G401 (cell line): ENCODE data around the gene STARD8. TPM values are rescaled to one million over a fixed set of nuclear protein-coding genes. Genes with fewer than 3 reads are reported as not detected.
A peak's percentile ranks its signal among the peaks of the same experiment; 100 is the strongest.
"Not testable (repeated sequence)": the region's sequence is repeated elsewhere in the genome, so short reads cannot be mapped to it uniquely, and the experiment has no call there.

Experiments
- DNase-seq: peaks from one replicate; pipeline ENCODE4 v3.0.0-alpha.2; 2015; ENCODE audit warnings: low spot score
- in situ Hi-C: cut with HindIII; loops from 2 replicates; pipeline ENCODE4 v1.10.0; 2016; ENCODE audit warnings: low sequenced_read_pairs, mixed read lengths
- total RNA-seq: library from RNA; depleted of rRNA; stranded (reverse); fragments of >200 nt; shearing (Covaris generic); gene quantifications from 2 replicates; pipeline ENCODE4 v1.2.3, GENCODE V29; 2014; rRNA removed

Gene STARD8, protein sequence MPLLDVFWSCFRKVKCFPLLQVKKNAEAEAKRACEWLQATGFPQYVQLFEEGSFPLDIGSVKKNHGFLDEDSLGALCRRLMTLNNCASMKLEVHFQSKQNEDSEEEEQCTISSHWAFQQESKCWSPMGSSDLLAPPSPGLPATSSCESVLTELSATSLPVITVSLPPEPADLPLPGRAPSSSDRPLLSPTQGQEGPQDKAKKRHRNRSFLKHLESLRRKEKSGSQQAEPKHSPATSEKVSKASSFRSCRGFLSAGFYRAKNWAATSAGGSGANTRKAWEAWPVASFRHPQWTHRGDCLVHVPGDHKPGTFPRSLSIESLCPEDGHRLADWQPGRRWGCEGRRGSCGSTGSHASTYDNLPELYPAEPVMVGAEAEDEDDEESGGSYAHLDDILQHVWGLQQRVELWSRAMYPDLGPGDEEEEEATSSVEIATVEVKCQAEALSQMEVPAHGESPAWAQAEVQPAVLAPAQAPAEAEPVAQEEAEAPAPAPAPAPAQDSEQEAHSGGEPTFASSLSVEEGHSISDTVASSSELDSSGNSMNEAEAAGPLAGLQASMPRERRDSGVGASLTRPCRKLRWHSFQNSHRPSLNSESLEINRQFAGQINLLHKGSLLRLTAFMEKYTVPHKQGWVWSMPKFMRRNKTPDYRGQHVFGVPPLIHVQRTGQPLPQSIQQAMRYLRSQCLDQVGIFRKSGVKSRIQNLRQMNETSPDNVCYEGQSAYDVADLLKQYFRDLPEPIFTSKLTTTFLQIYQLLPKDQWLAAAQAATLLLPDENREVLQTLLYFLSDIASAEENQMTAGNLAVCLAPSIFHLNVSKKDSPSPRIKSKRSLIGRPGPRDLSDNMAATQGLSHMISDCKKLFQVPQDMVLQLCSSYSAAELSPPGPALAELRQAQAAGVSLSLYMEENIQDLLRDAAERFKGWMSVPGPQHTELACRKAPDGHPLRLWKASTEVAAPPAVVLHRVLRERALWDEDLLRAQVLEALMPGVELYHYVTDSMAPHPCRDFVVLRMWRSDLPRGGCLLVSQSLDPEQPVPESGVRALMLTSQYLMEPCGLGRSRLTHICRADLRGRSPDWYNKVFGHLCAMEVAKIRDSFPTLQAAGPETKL
- total RNA-seq = 0.31 and 0.98 TPM in 2 replicates

GRCh38 chrX:68647156-68647957 is at the start of gene STARD8:
Gene STARD8 (plus strand): TSS chrX:68647666. CDS start chrX:68647883, 217 bp downstream.
- peak; percentile 2 for DNase-seq
- in situ Hi-C loops = no loop called here

DNA sequence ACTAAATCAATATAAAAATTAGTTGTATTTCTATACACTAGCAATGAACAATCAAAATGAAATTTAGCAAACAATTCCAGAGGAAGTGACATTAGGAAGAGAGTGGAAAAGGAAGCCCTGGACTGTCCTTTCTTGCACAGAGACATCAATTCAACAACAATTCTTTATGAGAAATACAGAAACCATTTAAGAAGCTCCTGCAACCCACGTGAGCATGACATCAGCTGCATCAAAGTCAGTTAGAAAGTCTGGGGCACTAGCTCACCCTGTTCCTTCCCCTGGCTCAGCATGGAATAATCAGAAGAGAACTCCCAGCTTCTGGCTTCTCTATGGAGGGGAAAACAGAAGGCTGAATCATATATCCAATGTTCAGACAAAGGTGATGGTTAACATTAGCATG is 48.6 kb upstream of the STARD8 start:
- in situ Hi-C loops = no loop called here
- DNase-seq = no peak

DNA sequence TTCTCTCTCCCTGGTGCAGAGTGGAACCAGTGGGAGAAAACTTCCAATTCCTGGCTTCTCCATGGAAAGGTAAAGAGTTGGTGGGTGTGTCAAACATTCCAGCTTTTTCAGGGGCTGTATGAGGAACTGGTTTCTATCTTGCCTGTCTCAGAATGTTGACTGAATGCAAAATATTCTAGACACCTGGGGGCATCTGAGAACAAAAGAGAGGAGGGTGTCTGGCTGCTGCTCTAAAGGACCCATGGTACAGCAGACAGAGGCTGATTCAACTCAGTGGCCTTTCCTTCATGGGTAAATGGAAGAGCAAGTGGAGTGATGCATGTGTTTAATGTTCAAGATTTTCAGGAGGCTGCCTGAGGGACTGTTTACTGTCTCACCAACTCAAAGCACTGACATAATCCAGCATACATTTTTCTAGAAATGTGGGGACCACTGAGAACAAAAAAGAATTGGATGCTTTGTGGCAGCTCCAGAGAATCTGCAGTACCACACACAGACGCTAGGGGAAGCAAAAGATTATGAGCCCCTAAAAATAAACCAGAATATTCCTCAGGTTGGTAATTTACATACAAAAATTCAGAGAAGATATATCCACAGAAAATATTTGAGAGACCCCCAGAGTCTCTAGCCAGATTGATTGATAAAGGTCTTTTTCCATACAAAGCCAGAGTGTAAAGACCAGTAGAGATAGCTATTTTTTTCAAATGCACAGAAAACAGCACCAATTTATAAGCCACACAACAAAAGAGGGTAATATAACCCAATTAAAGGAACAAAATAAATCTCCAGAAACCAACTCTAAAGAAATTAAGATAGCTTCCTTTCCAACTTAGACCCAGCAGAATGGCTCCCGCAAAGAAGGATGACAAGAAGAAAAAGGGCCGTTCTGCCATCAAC is 48.0 kb upstream of the STARD8 start:
- no peak for DNase-seq
- in situ Hi-C loops = no loop called here

GRCh38 chrX:68604216-68604615 is 43.2 kb upstream of the STARD8 start:
- in situ Hi-C loops, DNase-seq: not testable (repeated sequence)

DNA sequence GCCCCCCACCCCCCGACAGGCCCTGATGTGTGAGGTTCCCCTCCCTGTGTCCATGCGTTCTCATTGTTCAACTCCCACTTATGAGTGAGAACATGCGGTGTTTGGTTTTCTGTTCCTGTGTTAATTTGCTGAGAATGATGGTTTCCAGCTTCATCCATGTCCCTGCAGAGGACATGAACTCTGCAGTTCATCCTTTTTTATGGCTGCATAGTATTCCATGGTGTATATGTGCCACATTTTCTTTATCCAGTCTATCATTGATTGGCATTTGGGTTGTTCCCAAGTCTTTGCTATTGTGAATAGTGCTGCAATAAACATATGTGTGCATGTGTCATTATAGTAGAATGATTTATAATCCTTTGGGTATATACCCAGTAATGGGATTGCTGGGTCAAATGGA is 32.7 kb upstream of the STARD8 start:
- in situ Hi-C loops = not testable (repeated sequence)

GRCh38 chrX:68627986-68628385 is 19.5 kb upstream of the STARD8 start:
- no peak for DNase-seq
- in situ Hi-C loops = no loop called here

More for the DNA sequence above, 32.7 kb upstream of the STARD8 start:
- DNase-seq = not testable (repeated sequence)

GRCh38 chrX:68629936-68630335 is 17.5 kb upstream of the STARD8 start:
- in situ Hi-C loops, DNase-seq: not testable (repeated sequence)

DNA sequence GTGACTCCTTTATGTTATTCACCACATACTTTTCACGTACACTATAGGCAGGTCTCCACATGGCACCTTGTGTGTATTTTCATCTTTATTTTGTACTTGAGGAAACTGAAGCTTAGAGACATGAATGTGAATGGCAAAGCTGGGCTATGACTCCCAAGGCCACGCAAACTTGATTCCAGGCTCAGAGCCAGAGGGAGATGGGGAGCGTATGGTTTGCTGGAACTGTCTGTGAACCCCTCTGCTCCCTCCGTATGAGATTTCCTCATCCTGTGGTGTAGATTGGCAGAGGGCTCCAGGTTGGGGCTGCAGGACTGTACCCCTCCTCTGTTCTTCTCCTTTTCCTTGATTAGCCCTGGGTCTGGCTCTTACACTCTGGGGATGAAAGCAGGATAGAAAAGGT is 16.1 kb upstream of the STARD8 start:
- no peak for DNase-seq
- in situ Hi-C loops = no loop called here

GRCh38 chrX:68632491-68632890 is 15.0 kb upstream of the STARD8 start:
- DNase-seq = no peak
- in situ Hi-C loops = no loop called here

DNA sequence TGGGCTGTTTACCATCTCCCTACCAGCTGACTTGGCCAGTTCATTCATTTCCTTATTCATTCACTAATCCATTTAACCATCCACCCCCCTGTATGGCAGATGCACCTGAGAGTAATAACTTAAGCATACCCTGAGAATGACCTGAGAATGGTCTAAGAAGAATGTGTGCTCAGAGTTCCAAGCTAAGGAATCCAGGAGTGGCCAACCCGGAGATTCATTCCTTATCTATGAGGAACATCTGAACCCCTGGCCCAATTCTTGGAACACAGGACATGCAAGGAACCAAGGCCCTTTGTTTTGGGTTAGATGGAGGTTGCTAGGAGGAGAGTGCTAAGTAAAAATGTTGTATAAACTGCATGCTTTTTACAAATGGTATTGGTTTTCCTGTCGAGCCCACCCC is 13.5 kb upstream of the STARD8 start:
- DNase-seq = no peak
- in situ Hi-C loops = no loop called here

GRCh38 chrX:68634649-68635227 is 12.7 kb upstream of the STARD8 start:
- DNase-seq = no peak
- in situ Hi-C loops = no loop called here

GRCh38 chrX:68640661-68641060 is 6.8 kb upstream of the STARD8 start:
- no peak for DNase-seq
- in situ Hi-C loops = no loop called here

DNA sequence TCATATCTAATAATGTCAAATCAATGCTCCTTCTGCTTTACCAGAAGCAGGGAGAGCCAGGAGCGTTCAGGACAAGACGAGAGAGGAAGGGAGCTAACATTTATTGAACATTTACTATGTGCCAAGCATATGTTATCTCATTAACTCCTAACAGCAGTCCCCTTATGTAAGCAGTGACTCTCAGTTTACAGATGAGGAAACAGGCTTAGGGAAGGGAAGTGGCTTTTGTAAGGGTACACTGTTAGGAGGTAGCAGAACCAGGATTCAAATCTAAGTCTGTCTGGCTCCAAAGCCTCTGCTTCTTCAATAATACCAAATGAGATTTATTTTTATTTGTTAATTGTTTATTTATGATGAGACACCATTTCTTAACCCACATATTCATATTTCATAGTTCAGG is 2.6 kb upstream of the STARD8 start:
- in situ Hi-C loops = no loop called here
- no peak for DNase-seq

DNA sequence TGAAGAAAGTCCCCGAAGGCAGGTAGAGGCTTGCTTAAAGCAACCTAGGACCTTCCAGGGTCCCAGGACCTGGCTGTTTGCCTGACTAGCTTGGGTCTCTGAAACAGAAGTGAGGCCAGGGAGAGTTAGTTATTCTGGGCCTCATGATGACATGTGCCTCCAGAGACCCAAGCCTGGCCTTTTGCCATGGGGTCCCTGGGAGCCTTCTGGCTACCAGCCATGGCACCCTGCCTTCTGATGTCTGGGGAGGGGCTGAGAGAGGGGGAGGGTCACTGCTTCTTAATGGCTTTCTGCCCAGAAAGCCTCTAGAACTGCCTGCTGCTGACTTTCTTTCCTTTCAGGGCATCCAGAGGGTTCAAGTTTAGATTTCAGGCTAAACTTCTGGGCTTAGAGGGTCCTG is 1.0 kb upstream of the STARD8 start:
- no peak for DNase-seq
- in situ Hi-C loops = no loop called here

DNA sequence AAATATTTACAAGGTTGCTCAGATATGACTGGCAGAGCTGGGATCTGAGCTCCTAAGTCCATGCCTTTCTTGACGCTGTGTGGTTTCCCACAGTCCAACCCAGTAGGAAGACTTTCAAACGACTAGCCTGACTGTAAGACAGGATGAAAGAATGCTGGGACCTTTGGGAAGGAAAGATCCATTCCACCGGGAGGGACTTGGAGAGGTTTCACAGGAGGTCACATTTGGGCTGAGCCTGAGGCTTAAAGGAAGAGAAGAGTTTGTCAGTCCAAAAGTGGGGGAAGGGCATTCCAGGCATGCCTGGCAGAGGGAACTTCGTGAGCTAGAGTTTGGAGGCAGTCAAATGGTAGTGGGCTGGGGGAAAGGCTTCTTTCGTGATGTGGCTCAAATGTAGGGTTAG is 1.5 kb downstream of the STARD8 start:
- no peak for DNase-seq
- in situ Hi-C loops = no loop called here

DNA sequence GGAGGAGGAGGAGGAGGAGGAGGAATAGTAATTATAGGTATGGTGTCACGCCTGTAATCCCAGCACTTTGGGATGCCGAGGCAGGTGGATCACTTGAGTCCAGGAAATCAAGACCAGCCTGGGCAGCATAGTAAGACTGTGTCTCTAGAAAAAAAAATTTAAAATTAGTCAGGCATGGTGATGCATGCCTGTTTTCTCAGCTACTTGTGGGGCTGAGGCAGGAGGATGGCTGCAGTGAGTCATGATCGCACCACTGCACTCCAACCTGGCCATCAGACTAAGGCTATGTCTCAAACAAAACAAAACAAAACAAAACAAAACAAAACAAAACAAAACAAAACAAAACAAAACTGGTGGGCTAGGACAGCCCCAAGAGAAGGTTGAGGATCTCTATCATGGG is 3.0 kb downstream of the STARD8 start:
- DNase-seq = no peak
- in situ Hi-C loops = no loop called here

- in situ Hi-C loops = no loop called here
Measured at GRCh38 chrX:68651110-68651509, 3.6 kb downstream of the STARD8 start.

More at GRCh38 chrX:68651110-68651509, 3.6 kb downstream of the STARD8 start:
- DNase-seq = no peak
